Right lung (tissue), 5 donors: ENCODE results near the gene BMP8A. TPM values are rescaled to one million over a fixed set of nuclear protein-coding genes. Genes with fewer than 3 reads are reported as not detected.
"Not testable (repeated sequence)": the region's sequence is repeated elsewhere in the genome, so short reads cannot be mapped to it uniquely, and the experiment has no call there.

Source experiments
- DNase-seq, 2 donors: peaks; one replicate each; pipeline ENCODE4 v3.0.0-alpha.2; 2013
- polyA plus RNA-seq, 5 donors: library from polyadenylated mRNA; unstranded; fragments of 120-200 nt; gene quantifications; one replicate each; pipeline versions ENCODE4 v1.2.1 to v1.2.3, GENCODE V29; 2013; ENCODE audit warnings: inconsistent platforms in 1 of 5, low replicate concordance in 1 of 5; ENCODE audit not compliant: insufficient read length in 5 of 5, insufficient read depth in 1 of 5

The BMP8A gene
- polyA plus RNA-seq, 5 donors: 0.55 to 0.75 (median 0.64) TPM

GRCh38 chr1:39525366-39526165 is 34.1 kb downstream of the BMP8A start:
- no peak for DNase-seq

- no peak for DNase-seq
These were observed 35.2 kb downstream of the BMP8A start for GRCh38 chr1:39526466-39527189.

DNA sequence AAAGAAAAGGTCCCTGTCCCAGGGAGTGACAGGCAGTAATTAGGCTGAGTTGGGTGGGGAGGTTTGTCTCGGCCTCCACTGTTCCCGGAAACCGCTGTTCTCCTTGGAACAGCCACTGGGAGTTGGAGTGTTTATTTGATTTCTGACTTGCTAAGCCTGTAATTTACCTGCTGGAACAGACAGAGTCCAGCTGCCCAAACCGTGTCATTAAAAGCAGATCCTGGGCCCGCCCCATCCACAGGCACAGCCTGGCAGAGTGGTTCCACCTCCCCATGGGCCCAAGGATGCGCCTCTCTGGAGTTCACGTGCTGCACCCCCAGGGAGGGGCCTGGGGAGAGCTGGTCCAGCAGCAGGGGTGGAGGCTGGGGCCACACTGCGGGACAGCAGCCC is 35.7 kb downstream of the BMP8A start:
- DNase-seq: not testable (repeated sequence)

DNA sequence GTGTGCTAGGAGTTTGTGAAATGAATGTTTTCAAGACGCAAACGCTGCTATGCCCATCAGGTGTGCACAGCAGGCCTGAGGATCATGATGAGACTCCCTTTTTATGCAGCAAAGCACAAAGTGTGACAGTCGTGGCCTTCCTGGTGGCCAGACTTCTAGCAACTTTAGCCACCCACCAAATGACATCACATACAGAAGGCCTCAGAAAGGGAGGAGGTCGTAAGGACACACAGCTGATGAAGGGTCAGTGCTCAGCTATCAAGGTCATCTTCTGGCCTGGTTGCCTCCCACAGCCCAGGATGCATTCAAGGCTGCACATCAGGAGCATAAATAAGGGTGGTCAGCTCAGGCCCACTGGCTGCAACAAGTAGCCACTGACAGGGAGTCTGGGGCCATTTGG is 36.6 kb downstream of the BMP8A start:
- no peak for DNase-seq

DNA sequence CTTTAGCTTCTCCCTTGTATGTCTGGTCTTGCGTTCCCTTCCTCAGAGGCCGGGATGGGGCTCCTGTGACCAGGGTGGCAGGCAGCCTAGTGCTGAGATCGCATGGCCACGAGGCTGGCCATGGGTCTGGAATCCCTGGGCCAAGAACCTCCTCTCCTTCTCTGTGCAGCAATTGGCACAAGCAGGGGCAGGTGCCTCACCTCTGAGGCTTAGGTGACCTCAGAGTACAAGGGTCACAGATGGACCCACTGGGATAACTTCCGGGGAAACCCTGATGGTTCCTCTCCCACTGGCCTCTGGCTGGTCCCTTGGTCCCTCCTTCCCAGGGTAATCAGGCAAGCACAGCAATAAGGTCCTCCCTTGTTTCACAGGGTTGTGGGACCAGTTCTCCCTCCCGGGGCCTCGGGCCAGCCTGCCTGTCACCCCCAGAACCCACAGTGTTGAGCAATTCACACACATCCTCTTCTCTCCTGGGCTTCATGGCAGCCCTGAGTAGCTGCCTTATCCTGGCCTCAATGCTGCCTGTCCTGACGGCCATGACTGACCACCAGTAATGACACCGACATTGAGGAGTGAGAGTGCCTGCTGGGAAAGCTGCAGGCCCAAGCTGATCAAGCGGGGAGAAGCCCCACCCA is 38.6 kb downstream of the BMP8A start:
- DNase-seq: no peak

DNA sequence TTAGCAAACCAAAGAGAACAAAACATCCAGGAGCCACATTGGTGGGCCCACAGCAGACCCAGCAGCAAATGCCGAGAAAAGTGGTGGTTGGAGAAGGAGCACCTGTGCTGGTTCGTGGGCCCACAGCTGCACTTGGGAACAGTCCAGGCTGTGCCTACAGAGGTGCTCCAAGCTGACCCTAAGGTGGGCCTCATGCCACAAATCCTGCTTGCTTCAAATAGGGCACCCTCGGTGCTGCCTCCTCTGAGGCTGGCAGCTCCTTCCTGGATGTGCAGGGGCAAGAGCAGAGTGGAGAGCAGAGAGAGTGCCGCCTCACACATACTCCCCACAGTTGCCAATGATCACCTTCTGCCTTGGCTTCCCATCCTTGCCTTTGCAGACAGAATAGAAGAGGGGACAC is 40.1 kb downstream of the BMP8A start:
- DNase-seq: no peak

DNA sequence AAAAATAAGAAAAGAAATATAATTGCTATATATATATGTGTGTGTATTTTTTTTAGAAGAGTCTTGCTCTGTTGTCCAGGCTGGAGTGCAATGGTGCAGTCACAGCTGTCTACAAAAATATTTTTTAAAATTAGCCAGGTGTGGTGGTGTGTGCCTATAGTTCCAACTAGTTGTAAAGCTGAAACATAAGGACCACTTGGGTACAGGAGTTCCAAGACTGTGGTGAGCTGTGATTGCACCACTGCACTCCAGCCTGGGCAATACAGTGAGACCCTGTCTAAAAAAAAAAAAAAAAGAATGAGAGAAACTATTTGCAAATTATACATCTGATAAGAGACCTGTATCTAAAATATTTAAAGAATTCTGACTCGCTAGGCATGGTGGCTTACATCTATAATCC is 42.0 kb downstream of the BMP8A start:
- no peak for DNase-seq

GRCh38 chr1:39538531-39539251 is 47.3 kb downstream of the BMP8A start:
- DNase-seq: no peak

- DNase-seq: peak; percentile 45 to 60
These were observed 47.9 kb downstream of the BMP8A start for GRCh38 chr1:39539252-39539790.

DNA sequence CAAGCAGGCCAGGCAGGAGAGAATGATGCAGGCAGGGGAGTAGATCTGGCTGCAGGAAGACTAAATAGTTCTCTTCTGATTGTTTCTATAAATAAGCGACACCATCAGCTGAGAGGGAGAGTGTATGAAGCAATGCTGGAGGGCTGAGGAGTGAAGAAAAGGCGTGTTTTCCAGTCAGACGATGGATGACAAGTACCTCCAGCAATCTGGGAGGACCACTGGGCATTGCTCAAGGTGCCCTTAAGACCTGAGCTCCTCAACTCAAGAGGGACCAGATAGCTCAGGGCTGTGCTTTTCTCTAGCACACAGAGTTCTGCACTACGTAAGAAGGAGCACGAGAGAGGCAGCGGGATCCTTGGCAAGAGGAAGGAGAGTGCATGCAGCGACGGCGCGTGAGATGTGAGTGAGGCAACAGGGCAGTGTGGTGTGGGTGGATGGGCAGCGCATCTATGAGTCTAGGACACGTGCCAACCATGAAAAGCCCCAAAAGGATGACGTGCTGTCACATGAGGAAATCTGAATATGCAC is 49.1 kb downstream of the BMP8A start:
- no peak for DNase-seq

DNA sequence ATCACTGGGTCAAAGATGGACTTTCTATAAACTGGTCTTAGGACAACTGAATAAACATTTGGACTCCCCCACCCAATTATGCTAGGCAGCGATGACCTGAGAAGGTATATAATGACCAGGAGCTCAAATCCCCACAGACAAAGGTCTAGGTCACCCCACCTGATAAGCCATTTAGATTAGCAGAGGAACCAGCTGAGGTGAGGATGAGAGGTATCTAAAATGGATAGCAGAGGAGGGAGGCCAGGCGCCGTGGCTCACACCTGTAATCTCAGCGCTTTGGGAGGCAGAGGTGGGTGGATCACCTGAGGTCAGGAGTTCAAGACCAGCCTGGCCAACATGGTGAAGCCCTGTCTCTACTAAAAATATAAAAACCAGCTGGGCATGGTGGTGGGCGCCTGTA is 51.5 kb downstream of the BMP8A start:
- no peak for DNase-seq

DNA sequence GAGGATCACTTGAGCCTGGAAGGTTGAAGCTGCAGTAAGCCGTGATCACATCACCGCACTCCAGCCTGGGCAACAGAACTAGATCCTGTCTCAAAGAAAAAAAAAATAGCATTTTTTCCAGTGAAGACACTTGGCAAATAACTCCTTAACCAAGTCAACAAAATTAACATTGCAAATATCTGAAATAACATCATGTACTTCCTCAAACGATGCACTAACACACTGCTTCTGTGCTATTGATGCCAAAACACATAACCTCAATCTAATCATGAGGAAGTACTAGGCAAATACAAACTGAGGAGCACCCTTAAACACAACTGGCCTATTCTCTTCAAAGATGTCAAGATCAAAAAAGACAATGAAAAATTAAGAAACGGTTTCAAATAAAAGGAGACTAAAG is 52.9 kb downstream of the BMP8A start:
- DNase-seq: no peak

DNA sequence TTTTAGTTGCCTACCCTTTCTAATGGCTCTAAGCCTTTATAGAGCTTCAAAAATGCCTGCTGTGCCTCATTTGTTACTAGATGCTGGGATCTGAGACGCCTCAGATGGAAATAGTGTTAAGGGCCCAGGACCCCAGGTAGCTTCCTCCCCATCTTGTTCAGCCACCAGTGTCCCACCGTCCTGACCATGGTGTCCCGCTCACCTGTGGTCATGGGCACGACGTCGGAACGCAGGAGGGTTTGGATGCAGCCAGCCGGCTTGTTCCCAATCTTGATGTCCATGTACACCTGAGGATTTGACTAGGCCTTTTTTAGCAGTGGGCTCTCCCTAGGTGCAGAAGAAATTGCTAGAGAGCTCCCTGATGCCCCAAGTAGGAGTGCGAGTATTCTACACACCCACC is 54.1 kb downstream of the BMP8A start:
- DNase-seq: no peak

- no peak for DNase-seq
These were observed 62.8 kb downstream of the BMP8A start for GRCh38 chr1:39554277-39554676.

DNA sequence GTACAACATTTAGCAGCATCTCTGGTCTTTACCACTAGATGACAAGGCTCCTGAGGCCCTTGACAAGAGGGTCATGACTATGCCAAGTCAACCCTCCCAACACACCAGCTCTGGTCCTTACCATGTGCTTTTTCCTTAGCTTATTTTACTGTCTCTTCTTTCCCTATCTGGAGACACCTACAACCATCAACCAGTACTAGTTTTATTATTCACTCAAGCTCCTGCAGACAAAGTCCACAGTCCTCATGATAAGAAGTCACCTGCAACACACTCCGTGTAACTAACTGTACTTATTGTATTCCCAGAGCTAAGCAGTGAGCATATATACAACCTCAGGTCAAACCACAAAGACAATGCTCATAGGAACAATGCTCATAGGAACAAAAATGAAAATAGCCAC is 69.8 kb downstream of the BMP8A start:
- DNase-seq: no peak

DNA sequence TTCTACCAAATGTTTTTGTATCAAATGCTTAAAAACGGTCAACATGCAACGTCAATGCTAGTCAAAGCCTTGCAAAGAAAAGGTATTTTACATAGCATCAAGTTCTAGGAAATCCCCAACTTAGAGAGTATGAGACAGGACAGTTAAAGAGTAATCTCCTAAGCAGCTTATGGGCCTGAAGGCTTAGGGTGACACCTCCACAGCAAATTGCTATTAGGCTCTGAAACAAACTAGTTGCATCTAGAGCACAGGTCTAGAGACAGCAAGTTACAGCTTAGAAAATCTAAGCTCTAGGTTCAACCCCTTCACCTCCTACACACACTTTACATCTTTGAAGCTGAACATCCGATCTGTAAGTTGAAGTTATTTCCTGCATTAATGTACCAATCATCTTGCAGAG is 71.5 kb downstream of the BMP8A start:
- no peak for DNase-seq

- no peak for DNase-seq
These were observed 72.2 kb downstream of the BMP8A start for GRCh38 chr1:39563669-39564068.

GRCh38 chr1:39564340-39564739 is 72.9 kb downstream of the BMP8A start:
- no peak for DNase-seq

DNA sequence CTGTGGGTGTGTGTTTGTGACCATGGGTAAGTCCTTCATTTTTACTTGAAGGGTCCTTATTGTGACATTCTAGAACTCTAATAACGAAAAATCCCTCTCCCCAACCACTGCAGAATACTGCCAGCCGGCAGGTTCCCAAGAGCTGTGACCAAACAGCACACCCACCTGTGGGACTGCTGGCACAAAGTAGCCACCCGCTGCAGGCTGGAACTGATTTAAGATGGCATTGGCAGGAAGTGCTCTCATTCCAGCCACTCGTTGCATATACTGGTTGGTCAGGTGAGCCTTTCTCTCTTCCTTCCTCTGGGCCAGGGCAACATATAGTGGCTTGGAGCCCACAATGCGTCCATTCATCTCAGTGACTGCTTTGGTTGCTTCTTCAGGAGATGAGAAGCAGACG is 73.5 kb downstream of the BMP8A start:
- no peak for DNase-seq

DNA sequence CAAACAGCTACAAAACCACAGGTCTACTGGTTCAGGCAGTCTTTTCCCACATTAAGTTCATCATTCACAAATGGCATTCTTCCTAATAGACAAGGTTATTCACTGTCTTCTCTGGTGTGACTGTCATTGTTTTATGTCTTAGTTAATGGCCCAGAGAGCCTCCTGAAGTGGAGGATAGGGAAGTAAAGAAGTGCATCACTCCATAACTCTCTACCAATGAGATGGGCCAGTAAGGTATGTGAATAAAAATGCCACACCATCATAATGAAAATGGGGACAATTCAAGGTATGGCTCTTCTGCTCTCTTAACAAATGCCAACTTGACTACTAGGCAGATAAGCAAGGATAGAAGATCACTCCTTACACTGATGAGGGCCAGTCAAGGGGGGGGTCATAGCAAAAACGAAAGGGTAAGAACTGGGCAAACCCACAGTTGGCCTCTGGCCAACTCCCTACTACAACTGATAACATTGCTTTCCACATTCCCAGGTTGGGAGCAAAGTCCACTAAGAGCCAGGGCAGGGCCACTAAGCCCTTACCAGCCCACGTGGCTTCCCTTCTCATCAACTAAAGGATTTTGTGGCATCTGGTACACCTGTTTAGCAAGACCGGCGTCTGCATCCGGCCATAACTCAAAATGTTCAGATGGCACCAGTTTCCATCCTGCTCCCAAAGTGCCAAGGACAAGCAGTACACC is 75.2 kb downstream of the BMP8A start:
- no peak for DNase-seq

- no peak for DNase-seq
These were observed 75.9 kb downstream of the BMP8A start for GRCh38 chr1:39567302-39567701.
